MM.1S (cell line): Measurements from ENCODE around the gene PMEPA1.

Experiments used
- EZH2 ChIP-seq: fragments of 300-600 bp; sonication (generic); optimal IDR thresholded peaks from 2 replicates; pipeline ENCODE3; 2017; ENCODE audit warnings: low read depth, mild to moderate bottlenecking, antibody characterized with exemption, low read length, mixed read lengths
- EZH2phosphoT487 ChIP-seq: fragments of 300-600 bp; sonication (generic); IDR thresholded peaks from 2 replicates; pipeline ENCODE4 v1.6.1; 2018; ENCODE audit warnings: antibody characterized with exemption, low read length
- TF ChIP-seq, protein P1 (sequence below): fragments of 300-600 bp; sonication (generic); IDR thresholded peaks from 2 replicates; pipeline ENCODE4 v1.5.1; 2016; ENCODE audit warnings: antibody characterized with exemption, low read length, mixed read lengths

GRCh38 chr20:57620274-57620990 is 89.4 kb downstream of the PMEPA1 start, which contains the start of gene ZBP1:
- TF ChIP-seq, protein P1, sequence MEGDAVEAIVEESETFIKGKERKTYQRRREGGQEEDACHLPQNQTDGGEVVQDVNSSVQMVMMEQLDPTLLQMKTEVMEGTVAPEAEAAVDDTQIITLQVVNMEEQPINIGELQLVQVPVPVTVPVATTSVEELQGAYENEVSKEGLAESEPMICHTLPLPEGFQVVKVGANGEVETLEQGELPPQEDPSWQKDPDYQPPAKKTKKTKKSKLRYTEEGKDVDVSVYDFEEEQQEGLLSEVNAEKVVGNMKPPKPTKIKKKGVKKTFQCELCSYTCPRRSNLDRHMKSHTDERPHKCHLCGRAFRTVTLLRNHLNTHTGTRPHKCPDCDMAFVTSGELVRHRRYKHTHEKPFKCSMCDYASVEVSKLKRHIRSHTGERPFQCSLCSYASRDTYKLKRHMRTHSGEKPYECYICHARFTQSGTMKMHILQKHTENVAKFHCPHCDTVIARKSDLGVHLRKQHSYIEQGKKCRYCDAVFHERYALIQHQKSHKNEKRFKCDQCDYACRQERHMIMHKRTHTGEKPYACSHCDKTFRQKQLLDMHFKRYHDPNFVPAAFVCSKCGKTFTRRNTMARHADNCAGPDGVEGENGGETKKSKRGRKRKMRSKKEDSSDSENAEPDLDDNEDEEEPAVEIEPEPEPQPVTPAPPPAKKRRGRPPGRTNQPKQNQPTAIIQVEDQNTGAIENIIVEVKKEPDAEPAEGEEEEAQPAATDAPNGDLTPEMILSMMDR: no peak
- no peak for TF ChIP-seq EZH2phosphoT487
- TF ChIP-seq EZH2: no peak
